Epithelial cell of esophagus (primary cell): ENCODE measurements around the gene TACC3.

Experiments used
- DNase-seq: peaks from one replicate; pipeline ENCODE4 v3.0.0; 2010; ENCODE audit warnings: low read depth
- H3K4me3 ChIP-seq: 2 replicates; pipeline ENCODE4 v1.5.1; 2011; ENCODE audit warnings: mild to moderate bottlenecking, low read length, control low read depth
- TF ChIP-seq, protein P1 (sequence below): IDR thresholded peaks from 2 replicates; pipeline ENCODE4 v1.5.1; 2011; ENCODE audit warnings: low read depth, mild to moderate bottlenecking, low read length, control low read depth, inconsistent platforms; ENCODE audit not compliant: insufficient read depth; ENCODE audit errors: missing control alignments

TACC3 gene

DNA sequence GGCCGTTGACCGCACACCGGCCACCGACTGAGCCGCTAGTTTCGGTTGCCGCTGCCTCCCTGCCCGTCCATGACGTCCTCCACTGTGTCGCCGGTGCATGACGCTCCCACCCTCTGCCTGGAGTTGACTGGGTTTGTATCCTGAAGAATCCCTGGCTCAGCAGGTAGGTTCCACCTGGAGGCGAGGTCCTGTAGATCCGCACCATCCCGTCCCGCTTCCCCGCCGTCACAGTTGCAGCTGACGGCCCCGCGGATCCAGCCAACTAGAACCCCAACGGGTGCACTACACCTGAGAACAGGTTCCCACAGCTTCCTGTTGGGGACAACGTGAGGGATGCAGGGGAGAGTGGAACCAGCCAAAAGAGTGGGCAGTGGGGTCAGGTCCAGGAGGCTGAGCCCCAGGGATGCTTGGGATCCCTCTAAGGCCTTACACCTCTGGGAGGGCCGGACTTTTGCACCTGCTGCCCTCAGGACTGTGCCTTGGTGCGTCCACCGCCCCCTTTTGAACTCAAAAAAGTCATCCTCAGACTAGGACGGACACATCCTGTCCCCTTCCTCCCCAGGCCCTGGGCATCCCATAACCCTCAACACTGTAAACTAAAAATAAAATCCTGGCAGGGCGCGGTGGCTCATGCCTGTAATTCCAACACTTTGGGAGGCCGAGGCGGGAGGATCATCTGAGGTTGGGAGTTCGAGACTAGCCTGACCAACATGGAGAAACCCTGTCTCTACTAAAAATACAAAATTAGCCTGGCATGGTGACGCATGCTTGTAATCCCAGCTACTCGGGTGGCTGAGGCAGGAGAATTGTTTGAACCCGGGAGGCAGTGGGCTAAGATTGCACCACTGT is 8.1 kb upstream of the TACC3 start:
- TF ChIP-seq, protein P1, sequence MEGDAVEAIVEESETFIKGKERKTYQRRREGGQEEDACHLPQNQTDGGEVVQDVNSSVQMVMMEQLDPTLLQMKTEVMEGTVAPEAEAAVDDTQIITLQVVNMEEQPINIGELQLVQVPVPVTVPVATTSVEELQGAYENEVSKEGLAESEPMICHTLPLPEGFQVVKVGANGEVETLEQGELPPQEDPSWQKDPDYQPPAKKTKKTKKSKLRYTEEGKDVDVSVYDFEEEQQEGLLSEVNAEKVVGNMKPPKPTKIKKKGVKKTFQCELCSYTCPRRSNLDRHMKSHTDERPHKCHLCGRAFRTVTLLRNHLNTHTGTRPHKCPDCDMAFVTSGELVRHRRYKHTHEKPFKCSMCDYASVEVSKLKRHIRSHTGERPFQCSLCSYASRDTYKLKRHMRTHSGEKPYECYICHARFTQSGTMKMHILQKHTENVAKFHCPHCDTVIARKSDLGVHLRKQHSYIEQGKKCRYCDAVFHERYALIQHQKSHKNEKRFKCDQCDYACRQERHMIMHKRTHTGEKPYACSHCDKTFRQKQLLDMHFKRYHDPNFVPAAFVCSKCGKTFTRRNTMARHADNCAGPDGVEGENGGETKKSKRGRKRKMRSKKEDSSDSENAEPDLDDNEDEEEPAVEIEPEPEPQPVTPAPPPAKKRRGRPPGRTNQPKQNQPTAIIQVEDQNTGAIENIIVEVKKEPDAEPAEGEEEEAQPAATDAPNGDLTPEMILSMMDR = no peak
- peak; percentile 62 for DNase-seq
- peak overlapping the region; percentile 72 for H3K4me3 ChIP-seq

DNA sequence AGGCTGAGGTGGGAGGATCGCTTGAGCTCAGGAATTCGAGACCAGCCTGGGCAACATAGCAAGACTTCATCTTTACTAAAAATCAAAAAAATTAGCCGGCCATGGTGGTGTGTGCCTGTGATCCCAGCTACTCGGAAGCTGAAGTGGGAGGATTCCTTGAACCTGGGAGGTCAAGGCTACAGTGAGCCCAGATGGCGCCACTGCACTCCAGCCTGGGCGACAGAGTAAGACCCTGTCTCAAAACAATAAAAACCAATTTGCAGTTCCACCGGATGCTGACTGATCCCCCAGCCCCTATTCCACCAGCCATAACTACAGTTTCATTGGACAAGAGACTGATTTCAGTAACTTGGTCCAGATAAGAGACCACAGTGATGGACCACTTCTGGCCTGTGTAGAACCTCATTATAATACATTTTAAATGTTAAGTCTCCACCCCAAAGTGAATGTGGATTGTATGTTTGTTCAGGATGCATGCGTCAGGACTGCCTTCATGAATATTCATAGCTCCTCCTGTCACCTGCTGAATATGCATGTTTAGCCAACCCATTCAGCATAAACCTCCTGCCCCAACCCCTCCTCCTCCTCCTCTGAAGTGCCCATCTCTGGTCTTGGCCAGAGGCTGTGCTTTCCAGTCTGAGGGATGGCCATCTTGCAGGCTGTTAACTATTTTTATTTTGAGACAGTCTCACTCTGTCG is 6.9 kb upstream of the TACC3 start:
- DNase-seq = peak; percentile 41
- TF ChIP-seq, protein P1 = no peak
- no peak overlapping the region for H3K4me3 ChIP-seq

DNA sequence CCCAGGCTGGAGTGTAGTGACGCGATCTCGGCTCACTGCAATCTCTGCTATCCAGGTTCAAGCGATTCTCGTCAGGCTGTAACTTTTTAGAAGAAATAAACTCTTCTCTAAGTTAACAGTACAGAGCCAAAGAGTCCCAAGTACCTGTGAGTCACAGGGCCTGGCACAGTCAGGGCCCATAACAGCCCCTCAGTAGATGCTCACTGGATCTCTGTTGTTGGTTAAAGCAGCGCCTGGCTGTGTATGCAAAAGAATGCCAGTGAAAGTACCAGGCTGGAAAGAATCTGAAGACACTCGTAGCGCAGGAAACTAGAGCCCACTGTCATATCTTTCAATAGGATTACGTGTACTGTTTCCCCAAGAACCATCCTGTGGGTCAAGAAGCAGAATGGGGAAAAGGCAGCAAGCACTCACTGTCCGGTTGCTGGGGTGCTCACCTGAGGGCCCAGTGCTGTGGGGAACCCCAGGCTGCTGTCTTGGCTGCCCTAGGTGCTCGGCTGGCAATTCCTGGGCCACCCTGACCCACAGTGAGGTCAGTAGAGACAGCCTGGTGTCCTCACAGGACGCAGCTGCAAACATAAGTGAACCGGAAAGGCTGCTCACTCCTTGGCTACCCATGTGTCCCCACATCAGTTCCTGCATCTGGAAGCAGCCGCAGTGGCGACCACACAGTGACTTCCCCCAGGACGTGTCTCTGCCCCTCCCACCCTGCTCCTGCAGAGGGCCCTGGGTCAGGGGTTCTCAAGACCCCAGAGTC is 6.1 kb upstream of the TACC3 start:
- DNase-seq = no peak

DNA sequence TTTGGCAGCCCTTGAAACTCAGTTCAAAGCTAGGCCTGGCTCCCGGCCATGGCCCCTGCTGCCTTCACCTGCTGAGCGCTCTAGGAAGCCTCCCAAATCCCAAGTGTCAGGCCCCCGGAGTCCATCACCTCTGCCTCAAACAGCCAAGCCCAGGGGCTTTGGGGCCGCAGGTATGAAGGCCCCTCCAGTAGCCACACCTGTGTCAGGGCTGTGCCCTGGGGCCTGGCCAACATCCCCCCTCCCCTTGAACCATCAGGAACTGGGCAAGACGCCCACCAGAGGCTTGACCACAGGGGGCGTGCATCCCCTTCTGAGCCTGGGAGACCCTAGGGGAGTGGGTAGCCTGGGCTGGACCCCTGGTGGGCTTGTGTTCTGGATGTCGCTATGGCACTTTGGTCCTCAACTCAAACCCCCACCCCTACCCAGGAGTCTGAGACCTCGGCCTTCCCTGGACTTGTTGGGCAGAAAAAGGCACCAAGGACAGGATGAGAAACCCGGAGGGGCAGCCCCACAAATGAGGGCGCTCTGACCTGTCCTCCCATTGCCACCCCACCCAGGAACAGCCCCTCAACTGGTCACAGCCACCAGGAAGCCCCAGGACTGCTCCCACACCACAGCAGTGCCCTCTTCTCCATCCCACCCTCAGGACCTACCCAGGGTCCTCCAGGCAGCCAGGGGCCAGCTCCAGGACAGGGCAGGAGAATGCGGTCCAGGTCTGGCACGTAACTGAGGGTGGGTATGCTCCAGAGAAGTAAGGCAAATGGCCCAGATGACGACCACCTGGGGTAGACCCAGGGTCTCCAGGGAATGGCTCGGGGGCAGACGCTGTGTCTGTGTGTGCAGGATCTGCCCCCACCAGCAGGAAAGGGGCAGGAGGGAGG is 5.0 kb upstream of the TACC3 start:
- no peak overlapping the region for H3K4me3 ChIP-seq
- TF ChIP-seq, protein P1 = no peak
- no peak for DNase-seq

More for the DNA sequence above, 6.1 kb upstream of the TACC3 start:
- H3K4me3 ChIP-seq = no peak overlapping the region
- TF ChIP-seq, protein P1 = no peak

DNA sequence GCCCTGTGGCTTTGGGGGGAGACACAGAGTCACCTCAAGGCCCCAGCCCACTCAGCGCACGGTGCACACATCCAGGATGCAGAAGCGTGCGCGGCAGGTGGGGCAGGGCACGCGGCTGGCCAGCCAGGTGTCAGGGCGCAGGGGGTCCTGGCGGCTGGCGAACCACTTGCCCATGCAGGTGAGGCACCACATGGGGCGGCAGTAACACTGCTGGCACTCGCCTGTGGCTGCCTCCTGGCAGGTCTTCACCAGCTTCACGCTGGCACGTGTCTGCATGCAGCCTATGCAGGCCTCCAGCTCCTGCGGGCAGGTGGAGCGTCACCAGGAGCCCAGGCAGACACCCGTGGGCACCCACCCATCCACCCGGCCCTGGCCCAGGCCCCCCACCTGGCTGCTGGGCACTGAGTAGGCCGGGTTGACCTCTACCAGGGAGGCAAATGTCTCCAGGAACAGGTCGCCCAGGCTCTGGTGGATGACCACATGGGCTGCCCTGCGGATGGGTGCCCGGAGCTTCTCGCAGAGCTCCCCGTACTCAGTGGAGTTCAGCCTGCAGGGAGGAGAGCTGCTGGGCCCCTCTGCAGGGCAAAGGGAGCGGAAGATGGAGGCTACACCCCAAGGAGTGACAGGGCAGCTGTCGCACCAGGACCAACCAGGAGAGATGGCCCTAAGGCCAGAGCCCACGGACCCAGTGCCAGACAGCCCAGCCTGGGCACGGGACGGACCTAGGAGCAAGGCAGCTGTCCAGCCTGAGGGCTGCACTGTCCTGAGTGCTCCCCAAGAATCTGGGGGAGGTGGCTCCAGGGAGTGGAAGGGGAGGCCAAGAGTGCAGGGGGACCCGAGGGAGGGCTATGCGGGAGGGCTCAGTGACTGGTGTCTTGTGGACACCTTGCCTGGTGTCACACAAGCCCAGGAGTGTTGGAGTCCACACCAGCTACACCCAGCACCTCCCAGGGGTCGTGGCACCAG is 3.9 kb upstream of the TACC3 start:
- no peak for DNase-seq
- TF ChIP-seq, protein P1 = no peak
- no peak overlapping the region for H3K4me3 ChIP-seq
